Smooth muscle cell (in vitro differentiated cells): ENCODE data around the gene MEIS2. TPM values are rescaled to one million over a fixed set of nuclear protein-coding genes. Genes with fewer than 3 reads are reported as not detected.

Experiments used
- DNase-seq: peaks from one replicate; lab custom pipeline; 2025; ENCODE audit not compliant: unreplicated experiment; lab: John Stamatoyannopoulos, UW
- H2AFZ ChIP-seq: fragments of 200-600 bp; sonication (generic); 2 replicates; pipeline ENCODE4 v1.6.0; 2016; ENCODE audit warnings: antibody characterized with exemption, low read depth, mild to moderate bottlenecking
- H3F3A ChIP-seq: fragments of 200-600 bp; sonication (generic); 2 replicates; pipeline ENCODE4 v1.6.0; 2017; ENCODE audit warnings: antibody characterized with exemption, low read depth
- H3K27ac ChIP-seq: fragments of 200-600 bp; sonication (generic); 2 replicates; pipeline ENCODE4 v1.5.1; 2016; ENCODE audit warnings: low read depth, mild to moderate bottlenecking
- H3K27me3 ChIP-seq: fragments of 200-600 bp; sonication (generic); 2 replicates; pipeline ENCODE4 v1.6.1; 2016; ENCODE audit warnings: low read depth, mild to moderate bottlenecking
- H3K36me3 ChIP-seq: fragments of 200-600 bp; sonication (generic); 2 replicates; pipeline ENCODE4 v1.5.1; 2016; ENCODE audit warnings: low read depth
- H3K4me1 ChIP-seq: fragments of 200-600 bp; sonication (generic); 2 replicates; pipeline ENCODE4 v1.5.1; 2016; ENCODE audit warnings: low read depth
- H3K4me2 ChIP-seq: fragments of 200-600 bp; sonication (generic); 2 replicates; pipeline ENCODE4 v1.6.0; 2016; ENCODE audit warnings: mild to moderate bottlenecking
- H3K4me3 ChIP-seq: fragments of 200-600 bp; sonication (generic); 2 replicates; pipeline ENCODE4 v1.5.1; 2016; ENCODE audit warnings: mild to moderate bottlenecking
- H3K79me2 ChIP-seq: fragments of 200-600 bp; sonication (generic); 2 replicates; pipeline ENCODE4 v1.6.0; 2016; ENCODE audit warnings: low read depth, mild to moderate bottlenecking
- H3K9ac ChIP-seq: fragments of 200-600 bp; sonication (generic); 2 replicates; pipeline ENCODE4 v1.6.0; 2016; ENCODE audit warnings: low read depth
- H3K9me3 ChIP-seq: fragments of 200-600 bp; sonication (generic); replicated peaks from 2 replicates; pipeline ENCODE4 v1.5.1; 2016; ENCODE audit warnings: low read depth
- H4K20me1 ChIP-seq: fragments of 200-600 bp; sonication (generic); 2 replicates; pipeline ENCODE4 v1.6.0; 2016; ENCODE audit warnings: low read depth
- WGBS: methylation state at CpG from one replicate; pipeline ENCODE4 v1.1.7; 2016; ENCODE audit warnings: low lambda C conversion rate; 5-methylcytosine and 5-hydroxymethylcytosine counted together
- polyA plus RNA-seq: library from polyadenylated mRNA; unstranded; fragments of >200 nt; fragmentation: Nextera tagmentation; extraction: Ambion mirVana; gene quantifications from 2 replicates; pipeline ENCODE4 v1.2.1, GENCODE V29; 2016
- total RNA-seq: library from RNA; depleted of rRNA; stranded (reverse); fragments of >200 nt; gene quantifications from 2 replicates; pipeline ENCODE4 v1.2.3, GENCODE V29; 2014
- TF ChIP-seq, protein P1 (sequence below): fragments of 200-600 bp; sonication (generic); IDR thresholded peaks from 2 replicates; pipeline ENCODE4 v1.5.1; 2017; ENCODE audit warnings: borderline replicate concordance, mild to moderate bottlenecking, antibody characterized with exemption; ENCODE audit not compliant: insufficient read depth, poor library complexity, severe bottlenecking

MEIS2 gene
- total and polyA plus RNA-seq, 2 experiments from 2014 or later = 13.0 to 33.4 TPM

GRCh38 chr15:37101980-37102304, 1.6 kb upstream of the MEIS2 start:
- Histone ChIP-seq H3K36me3 (no peaks in the 10 kb centered on the region), H2AFZ (peak overlapping the region; percentile 83), H3K9ac (peak overlapping the region; percentile 34), H3K4me1 (peaks cover 22% of the 10 kb centered on the region), H3K27ac (peak overlapping the region; percentile 72), H3F3A (peaks cover 8% of the 10 kb centered on the region), H4K20me1 (peaks cover under 1% of the 10 kb centered on the region), H3K9me3 (no peaks in the 10 kb centered on the region), H3K4me2 (peak overlapping the region; percentile 99), H3K27me3 (peaks cover 24% of the 10 kb centered on the region), H3K79me2 (peaks cover 52% of the 10 kb centered on the region), H3K4me3 (peak overlapping the region; percentile 96)
- no peak for DNase-seq
- WGBS = 1% methylated on average over 11 of the region's 15 CpGs
- TF ChIP-seq, protein P1, sequence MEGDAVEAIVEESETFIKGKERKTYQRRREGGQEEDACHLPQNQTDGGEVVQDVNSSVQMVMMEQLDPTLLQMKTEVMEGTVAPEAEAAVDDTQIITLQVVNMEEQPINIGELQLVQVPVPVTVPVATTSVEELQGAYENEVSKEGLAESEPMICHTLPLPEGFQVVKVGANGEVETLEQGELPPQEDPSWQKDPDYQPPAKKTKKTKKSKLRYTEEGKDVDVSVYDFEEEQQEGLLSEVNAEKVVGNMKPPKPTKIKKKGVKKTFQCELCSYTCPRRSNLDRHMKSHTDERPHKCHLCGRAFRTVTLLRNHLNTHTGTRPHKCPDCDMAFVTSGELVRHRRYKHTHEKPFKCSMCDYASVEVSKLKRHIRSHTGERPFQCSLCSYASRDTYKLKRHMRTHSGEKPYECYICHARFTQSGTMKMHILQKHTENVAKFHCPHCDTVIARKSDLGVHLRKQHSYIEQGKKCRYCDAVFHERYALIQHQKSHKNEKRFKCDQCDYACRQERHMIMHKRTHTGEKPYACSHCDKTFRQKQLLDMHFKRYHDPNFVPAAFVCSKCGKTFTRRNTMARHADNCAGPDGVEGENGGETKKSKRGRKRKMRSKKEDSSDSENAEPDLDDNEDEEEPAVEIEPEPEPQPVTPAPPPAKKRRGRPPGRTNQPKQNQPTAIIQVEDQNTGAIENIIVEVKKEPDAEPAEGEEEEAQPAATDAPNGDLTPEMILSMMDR = no peak

GRCh38 chr15:37100966-37101215, 542 bp upstream of the MEIS2 start:
- H3K9ac ChIP-seq = peak overlapping the region; percentile 86
- WGBS = 0% methylated on average over 11 of the region's 11 CpGs
- peaks cover 62% of the 10 kb centered on the region for H3K79me2 ChIP-seq
- peak overlapping the region; percentile 72 for H3K27ac ChIP-seq
- DNase-seq = no peak
- H3K4me2 ChIP-seq = peak overlapping the region; percentile 99
- peaks cover 8% of the 10 kb centered on the region for H3F3A ChIP-seq
- no peaks in the 10 kb centered on the region for H3K36me3 ChIP-seq
- H2AFZ ChIP-seq = peak overlapping the region; percentile 83
- TF ChIP-seq, protein P1 = no peak
- no peaks in the 10 kb centered on the region for H3K9me3 ChIP-seq
- H3K27me3 ChIP-seq = peaks cover 21% of the 10 kb centered on the region
- peak overlapping the region; percentile 96 for H3K4me3 ChIP-seq
- peaks cover 9% of the 10 kb centered on the region for H4K20me1 ChIP-seq
- peaks cover 28% of the 10 kb centered on the region for H3K4me1 ChIP-seq

GRCh38 chr15:37099319-37100108, 835 bp downstream of the MEIS2 start:
- no peaks in the 10 kb centered on the region for H3K36me3 ChIP-seq
- no peaks in the 10 kb centered on the region for H3K9me3 ChIP-seq
- DNase-seq = no peak
- H3F3A ChIP-seq = peaks cover 13% of the 10 kb centered on the region
- H3K79me2 ChIP-seq = peaks cover 67% of the 10 kb centered on the region
- TF ChIP-seq, protein P1 = no peak
- peaks cover 21% of the 10 kb centered on the region for H3K27me3 ChIP-seq
- peak overlapping the region; percentile 99 for H3K4me2 ChIP-seq
- under 1% methylated on average over 20 of the region's 21 CpGs for WGBS
- peaks cover 10% of the 10 kb centered on the region for H4K20me1 ChIP-seq
- peak overlapping the region; percentile 89 for H3K27ac ChIP-seq
- H2AFZ ChIP-seq = peak overlapping the region; percentile 86
- H3K4me3 ChIP-seq = peak overlapping the region; percentile 96
- H3K9ac ChIP-seq = peak overlapping the region; percentile 86
- H3K4me1 ChIP-seq = peaks cover 35% of the 10 kb centered on the region
